ENCODE measurements around the gene GPC6. TPM values are rescaled to one million over a fixed set of nuclear protein-coding genes. Genes with fewer than 3 reads are reported as not detected.

The GPC6 gene
- polyA plus RNA-seq, 1 donor (not counting 4 experiments of a cell fraction or from before 2014, with no cell fraction given) = 0.42 TPM

DNA sequence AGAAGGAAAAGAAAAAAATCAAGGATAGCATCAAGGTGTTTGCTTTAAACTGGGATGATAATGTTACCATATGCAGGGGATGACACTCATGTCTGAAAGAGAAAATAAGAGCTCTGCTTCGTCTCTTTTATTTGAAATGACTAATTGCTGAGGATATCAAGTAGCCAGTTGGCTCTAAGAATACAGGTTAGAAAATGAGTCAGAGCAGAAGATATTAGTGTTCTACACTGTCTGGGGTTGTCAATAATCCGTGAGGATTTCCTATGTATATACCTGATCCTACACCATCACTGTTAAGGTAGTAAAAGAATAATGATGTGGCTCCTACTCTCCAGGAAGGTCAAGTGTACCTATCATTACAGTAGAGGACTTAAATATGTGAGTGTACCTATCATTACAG, 562.5 kb downstream of the GPC6 start:
- Histone ChIP-seq H3K36me3 (ENCODE audit: control insufficient read depth in 2 of 2, extremely low read depth in 1 of 2, insufficient read depth in 2 of 2, low read length in 2 of 2) (no peaks in the 10 kb centered on the region), H3K9ac (ENCODE audit: control insufficient read depth, extremely low read depth, insufficient read depth, low read length) (no peak overlapping the region), H3K4me1 (ENCODE audit: control insufficient read depth, extremely low read depth, insufficient read depth, low read length) (no peaks in the 10 kb centered on the region), H3K27me3 (ENCODE audit: control insufficient read depth, extremely low read depth, insufficient read depth, low read length) (no peaks in the 10 kb centered on the region), H3K79me2 (ENCODE audit: control insufficient read depth, insufficient read depth, low read length) (no peaks in the 10 kb centered on the region), H2AFZ (ENCODE audit: control insufficient read depth, low read length) (no peak overlapping the region), H3K4me3 (ENCODE audit: control insufficient read depth in 2 of 3, extremely low read depth in 1 of 3, insufficient read depth in 2 of 3, low read depth in 1 of 3, low read length in 3 of 3) (no peak overlapping the region), H3K27ac (ENCODE audit: control insufficient read depth, insufficient read depth, low read length) (no peak overlapping the region), H4K20me1 (ENCODE audit: control insufficient read depth, extremely low read depth, insufficient read depth, low read length) (no peaks in the 10 kb centered on the region), H3K9me3 (ENCODE audit: control insufficient read depth, low read depth, low read length) (no peaks in the 10 kb centered on the region), H3K4me2 (ENCODE audit: control insufficient read depth, extremely low read depth, insufficient read depth, low read depth, low read length) (no peak overlapping the region), H3K9me1 (ENCODE audit: control insufficient read depth, extremely low read depth, insufficient read depth, low read length) (no peaks in the 10 kb centered on the region)
- no peak for TF ChIP-seq EZH2 (IDR thresholded peaks at IDR 0.05; ENCODE audit: low read length)
- no peak for TF ChIP-seq CTCF (optimal IDR thresholded peaks at IDR 0.05 in 1 of 3, IDR thresholded peaks at IDR 0.05 in 1 of 3, conservative IDR thresholded peaks at IDR 0.05 in 1 of 3; ENCODE audit: extremely low read depth in 1 of 3, insufficient read depth in 2 of 3, low read length in 3 of 3)
- no peak for FAIRE-seq
- no peak for DNase-seq (ENCODE audit: low read depth, low spot score)
- dilution Hi-C loops (cut with MboI; ENCODE audit: extremely low pct_ligation_motif_present, low sequenced_read_pairs) = no loop called here

DNA sequence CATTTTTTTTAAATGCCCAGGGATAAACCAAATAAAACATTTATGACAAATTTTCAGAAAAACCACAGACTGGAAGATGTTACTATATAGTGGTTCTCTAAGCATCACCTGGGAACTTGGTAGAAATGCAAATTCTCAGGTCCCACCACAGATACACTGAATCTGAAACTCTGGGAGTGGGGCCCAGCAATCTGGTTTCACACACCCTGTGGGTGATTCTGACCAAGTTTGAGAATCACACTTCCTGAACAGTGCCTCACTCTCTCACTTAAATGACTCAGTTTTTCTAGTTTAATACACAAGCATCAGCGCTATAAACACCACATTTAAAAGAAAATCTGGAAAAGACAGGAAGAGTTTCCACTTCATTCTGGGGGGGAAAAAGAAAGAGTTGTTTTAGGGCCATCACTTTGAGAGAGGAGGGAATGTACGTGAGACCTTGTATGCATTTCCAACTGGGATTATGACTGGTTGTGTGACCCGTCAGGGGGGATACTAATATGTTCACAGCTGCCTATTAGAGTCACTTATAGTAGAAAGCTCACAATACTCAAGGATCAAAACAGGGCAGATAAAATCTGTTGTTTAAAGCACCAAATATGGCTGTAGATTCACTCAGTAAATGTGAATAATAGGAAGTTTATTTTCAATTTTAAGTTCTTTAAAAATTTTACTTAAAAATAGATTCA, 567.7 kb downstream of the GPC6 start:
- FAIRE-seq = no peak
- TF ChIP-seq EZH2 (IDR thresholded peaks at IDR 0.05; ENCODE audit: low read length) (no peak), CTCF (optimal IDR thresholded peaks at IDR 0.05 in 1 of 3, IDR thresholded peaks at IDR 0.05 in 1 of 3, conservative IDR thresholded peaks at IDR 0.05 in 1 of 3; ENCODE audit: extremely low read depth in 1 of 3, insufficient read depth in 2 of 3, low read length in 3 of 3) (no peak)
- no peak overlapping the region for H2AFZ ChIP-seq (ENCODE audit: control insufficient read depth, low read length)
- no peak overlapping the region for H3K27ac ChIP-seq (ENCODE audit: control insufficient read depth, insufficient read depth, low read length)
- dilution Hi-C loops (cut with MboI; ENCODE audit: extremely low pct_ligation_motif_present, low sequenced_read_pairs) = no loop called here
- H3K4me3 ChIP-seq (ENCODE audit: control insufficient read depth in 2 of 3, extremely low read depth in 1 of 3, insufficient read depth in 2 of 3, low read depth in 1 of 3, low read length in 3 of 3) = no peak overlapping the region
- H3K4me1 ChIP-seq (ENCODE audit: control insufficient read depth, extremely low read depth, insufficient read depth, low read length) = no peaks in the 10 kb centered on the region
- no peak overlapping the region for H3K9ac ChIP-seq (ENCODE audit: control insufficient read depth, extremely low read depth, insufficient read depth, low read length)
- no peak for DNase-seq (ENCODE audit: low read depth, low spot score)
- no peaks in the 10 kb centered on the region for H4K20me1 ChIP-seq (ENCODE audit: control insufficient read depth, extremely low read depth, insufficient read depth, low read length)
- no peaks in the 10 kb centered on the region for H3K79me2 ChIP-seq (ENCODE audit: control insufficient read depth, insufficient read depth, low read length)
- H3K36me3 ChIP-seq (ENCODE audit: control insufficient read depth in 2 of 2, extremely low read depth in 1 of 2, insufficient read depth in 2 of 2, low read length in 2 of 2) = no peaks in the 10 kb centered on the region
- H3K9me1 ChIP-seq (ENCODE audit: control insufficient read depth, extremely low read depth, insufficient read depth, low read length) = no peaks in the 10 kb centered on the region
- H3K27me3 ChIP-seq (ENCODE audit: control insufficient read depth, extremely low read depth, insufficient read depth, low read length) = no peaks in the 10 kb centered on the region
- no peaks in the 10 kb centered on the region for H3K9me3 ChIP-seq (ENCODE audit: control insufficient read depth, low read depth, low read length)
- H3K4me2 ChIP-seq (ENCODE audit: control insufficient read depth, extremely low read depth, insufficient read depth, low read depth, low read length) = no peak overlapping the region

Measured in keratinocyte (primary cell).